IPS-11a (cell line): ENCODE results near the gene ARPC2.

Experiments used
- H3K4me3 ChIP-seq: one replicate; pipeline ENCODE4 v1.5.1; 2013; ENCODE audit warnings: low read depth, low read length, control low read depth

Gene ARPC2

GRCh38 chr2:218285604-218286003 is 68.6 kb downstream of the ARPC2 start:
- H3K4me3 ChIP-seq = no peak overlapping the region

GRCh38 chr2:218286570-218287459 is 69.8 kb downstream of the ARPC2 start:
- H3K4me3 ChIP-seq = no peak overlapping the region

- H3K4me3 ChIP-seq = no peak overlapping the region
These were observed 72.8 kb downstream of the ARPC2 start for GRCh38 chr2:218289639-218290315.

- no peak overlapping the region for H3K4me3 ChIP-seq
These were observed 73.6 kb downstream of the ARPC2 start for GRCh38 chr2:218290316-218291261.

GRCh38 chr2:218291318-218292047 is 74.5 kb downstream of the ARPC2 start:
- peak overlapping the region; percentile 51 for H3K4me3 ChIP-seq

- peak within 1 kb of the TSS; percentile 51 for H3K4me3 ChIP-seq
These were observed 75.3 kb downstream of the ARPC2 start, which contains the start of gene TMBIM1 for GRCh38 chr2:218292048-218293014. TSS of gene TMBIM1 (minus strand) at chr2:218292503. CDS start at chr2:218282141, 10,362 bp downstream.

GRCh38 chr2:218293715-218294429 is 76.9 kb downstream of the ARPC2 start:
- no peak overlapping the region for H3K4me3 ChIP-seq

- no peak overlapping the region for H3K4me3 ChIP-seq
These were observed 77.5 kb downstream of the ARPC2 start for GRCh38 chr2:218294430-218295022.

GRCh38 chr2:218295029-218295428 is 78.0 kb downstream of the ARPC2 start:
- H3K4me3 ChIP-seq = no peak overlapping the region

- no peak overlapping the region for H3K4me3 ChIP-seq
These were observed 79.2 kb downstream of the ARPC2 start for GRCh38 chr2:218296200-218296599.

- no peak overlapping the region for H3K4me3 ChIP-seq
These were observed 79.9 kb downstream of the ARPC2 start for GRCh38 chr2:218296847-218297246.

GRCh38 chr2:218298314-218298875 is 81.4 kb downstream of the ARPC2 start:
- H3K4me3 ChIP-seq = no peak overlapping the region

- H3K4me3 ChIP-seq = no peak overlapping the region
These were observed 83.2 kb downstream of the ARPC2 start for GRCh38 chr2:218300141-218300540.

GRCh38 chr2:218301176-218301819 is 84.3 kb downstream of the ARPC2 start:
- no peak overlapping the region for H3K4me3 ChIP-seq
